HL-60 (cell line): ENCODE results near the gene CPXM1.

Experiments used
- DNase-seq, 2 experiments: peaks; one replicate each; pipeline ENCODE4 v3.0.0-alpha.2; 2010 to 2020; ENCODE audit warnings: low read depth in 1 of 2, low spot score in 1 of 2
- H3K27ac ChIP-seq: fragments of 250-450 bp; sonication (Bioruptor Pico); replicated peaks from 2 replicates; pipeline ENCODE4 v1.5.1; 2020; ENCODE audit warnings: mild to moderate bottlenecking, moderate library complexity
- H3K27me3 ChIP-seq: fragments of 250-450 bp; sonication (Bioruptor Pico); 2 replicates; pipeline ENCODE4 v1.5.1; 2021; ENCODE audit warnings: mild to moderate bottlenecking, moderate library complexity; ENCODE audit not compliant: insufficient read depth, poor library complexity, severe bottlenecking
- H3K4me3 ChIP-seq: replicated peaks from 2 replicates; pipeline ENCODE4 v1.5.1; 2011; ENCODE audit warnings: mild to moderate bottlenecking, control low read depth, low read length; ENCODE audit not compliant: insufficient read depth
- GABPA ChIP-seq: IDR thresholded peaks from 2 replicates; pipeline ENCODE4 v1.6.1; 2012; ENCODE audit warnings: low read depth
- POLR2AphosphoS5 ChIP-seq: IDR thresholded peaks from 2 replicates; pipeline ENCODE4 v1.6.1; 2012; ENCODE audit warnings: low read depth
- SPI1 ChIP-seq: IDR thresholded peaks from 2 replicates; pipeline ENCODE4 v1.6.1; 2012; ENCODE audit warnings: low read depth, mild to moderate bottlenecking, borderline replicate concordance
- TF ChIP-seq, protein P1 (sequence below): IDR thresholded peaks from 2 replicates; pipeline ENCODE4 v1.6.1; 2012; ENCODE audit warnings: low read depth; ENCODE audit not compliant: insufficient replicate concordance
- TF ChIP-seq, protein P2 (sequence below): IDR thresholded peaks from one replicate; pipeline ENCODE4 v1.5.1; 2011; ENCODE audit warnings: low read length, control low read depth, inconsistent platforms; ENCODE audit not compliant: insufficient read depth

Gene CPXM1

DNA sequence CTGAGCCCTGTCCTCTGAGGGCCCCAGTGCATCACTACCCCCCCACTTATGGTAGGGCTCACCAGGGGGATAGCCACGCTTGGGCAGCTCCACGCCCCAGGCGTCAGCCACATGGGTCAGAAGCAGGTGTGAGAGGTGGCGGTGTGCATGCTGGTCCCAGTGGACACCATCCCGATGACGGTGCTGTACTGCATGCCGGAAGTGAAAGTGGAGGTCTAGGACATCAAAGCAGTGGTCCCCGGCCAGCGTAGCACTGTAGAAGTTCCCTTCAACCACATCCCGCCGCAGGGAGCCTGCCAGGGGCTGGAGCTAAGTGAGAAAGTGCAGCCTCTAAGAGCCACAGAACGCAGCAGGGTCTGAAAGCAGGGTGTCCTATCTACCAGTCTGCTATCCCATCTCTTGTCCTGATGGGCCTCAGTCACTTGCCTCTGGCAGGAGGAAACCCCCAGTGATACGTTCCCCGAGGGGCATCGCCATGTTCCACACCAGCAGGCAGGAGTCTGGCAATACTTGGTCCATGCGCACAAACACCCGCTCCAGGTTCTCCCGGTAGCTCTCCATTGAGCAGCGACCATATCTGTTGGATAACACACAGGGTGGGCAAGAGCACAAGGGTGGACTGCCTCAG is 37.9 kb upstream of the CPXM1 start:
- no peak for TF ChIP-seq POLR2AphosphoS5
- TF ChIP-seq GABPA = no peak
- TF ChIP-seq, protein P1, sequence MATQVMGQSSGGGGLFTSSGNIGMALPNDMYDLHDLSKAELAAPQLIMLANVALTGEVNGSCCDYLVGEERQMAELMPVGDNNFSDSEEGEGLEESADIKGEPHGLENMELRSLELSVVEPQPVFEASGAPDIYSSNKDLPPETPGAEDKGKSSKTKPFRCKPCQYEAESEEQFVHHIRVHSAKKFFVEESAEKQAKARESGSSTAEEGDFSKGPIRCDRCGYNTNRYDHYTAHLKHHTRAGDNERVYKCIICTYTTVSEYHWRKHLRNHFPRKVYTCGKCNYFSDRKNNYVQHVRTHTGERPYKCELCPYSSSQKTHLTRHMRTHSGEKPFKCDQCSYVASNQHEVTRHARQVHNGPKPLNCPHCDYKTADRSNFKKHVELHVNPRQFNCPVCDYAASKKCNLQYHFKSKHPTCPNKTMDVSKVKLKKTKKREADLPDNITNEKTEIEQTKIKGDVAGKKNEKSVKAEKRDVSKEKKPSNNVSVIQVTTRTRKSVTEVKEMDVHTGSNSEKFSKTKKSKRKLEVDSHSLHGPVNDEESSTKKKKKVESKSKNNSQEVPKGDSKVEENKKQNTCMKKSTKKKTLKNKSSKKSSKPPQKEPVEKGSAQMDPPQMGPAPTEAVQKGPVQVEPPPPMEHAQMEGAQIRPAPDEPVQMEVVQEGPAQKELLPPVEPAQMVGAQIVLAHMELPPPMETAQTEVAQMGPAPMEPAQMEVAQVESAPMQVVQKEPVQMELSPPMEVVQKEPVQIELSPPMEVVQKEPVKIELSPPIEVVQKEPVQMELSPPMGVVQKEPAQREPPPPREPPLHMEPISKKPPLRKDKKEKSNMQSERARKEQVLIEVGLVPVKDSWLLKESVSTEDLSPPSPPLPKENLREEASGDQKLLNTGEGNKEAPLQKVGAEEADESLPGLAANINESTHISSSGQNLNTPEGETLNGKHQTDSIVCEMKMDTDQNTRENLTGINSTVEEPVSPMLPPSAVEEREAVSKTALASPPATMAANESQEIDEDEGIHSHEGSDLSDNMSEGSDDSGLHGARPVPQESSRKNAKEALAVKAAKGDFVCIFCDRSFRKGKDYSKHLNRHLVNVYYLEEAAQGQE = no peak
- TF ChIP-seq SPI1 = no peak
- TF ChIP-seq, protein P2, sequence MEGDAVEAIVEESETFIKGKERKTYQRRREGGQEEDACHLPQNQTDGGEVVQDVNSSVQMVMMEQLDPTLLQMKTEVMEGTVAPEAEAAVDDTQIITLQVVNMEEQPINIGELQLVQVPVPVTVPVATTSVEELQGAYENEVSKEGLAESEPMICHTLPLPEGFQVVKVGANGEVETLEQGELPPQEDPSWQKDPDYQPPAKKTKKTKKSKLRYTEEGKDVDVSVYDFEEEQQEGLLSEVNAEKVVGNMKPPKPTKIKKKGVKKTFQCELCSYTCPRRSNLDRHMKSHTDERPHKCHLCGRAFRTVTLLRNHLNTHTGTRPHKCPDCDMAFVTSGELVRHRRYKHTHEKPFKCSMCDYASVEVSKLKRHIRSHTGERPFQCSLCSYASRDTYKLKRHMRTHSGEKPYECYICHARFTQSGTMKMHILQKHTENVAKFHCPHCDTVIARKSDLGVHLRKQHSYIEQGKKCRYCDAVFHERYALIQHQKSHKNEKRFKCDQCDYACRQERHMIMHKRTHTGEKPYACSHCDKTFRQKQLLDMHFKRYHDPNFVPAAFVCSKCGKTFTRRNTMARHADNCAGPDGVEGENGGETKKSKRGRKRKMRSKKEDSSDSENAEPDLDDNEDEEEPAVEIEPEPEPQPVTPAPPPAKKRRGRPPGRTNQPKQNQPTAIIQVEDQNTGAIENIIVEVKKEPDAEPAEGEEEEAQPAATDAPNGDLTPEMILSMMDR = no peak
- Histone ChIP-seq H3K27ac (no peak overlapping the region), H3K27me3 (no peaks in the 10 kb centered on the region), H3K4me3 (no peak overlapping the region)
- no peak for DNase-seq

DNA sequence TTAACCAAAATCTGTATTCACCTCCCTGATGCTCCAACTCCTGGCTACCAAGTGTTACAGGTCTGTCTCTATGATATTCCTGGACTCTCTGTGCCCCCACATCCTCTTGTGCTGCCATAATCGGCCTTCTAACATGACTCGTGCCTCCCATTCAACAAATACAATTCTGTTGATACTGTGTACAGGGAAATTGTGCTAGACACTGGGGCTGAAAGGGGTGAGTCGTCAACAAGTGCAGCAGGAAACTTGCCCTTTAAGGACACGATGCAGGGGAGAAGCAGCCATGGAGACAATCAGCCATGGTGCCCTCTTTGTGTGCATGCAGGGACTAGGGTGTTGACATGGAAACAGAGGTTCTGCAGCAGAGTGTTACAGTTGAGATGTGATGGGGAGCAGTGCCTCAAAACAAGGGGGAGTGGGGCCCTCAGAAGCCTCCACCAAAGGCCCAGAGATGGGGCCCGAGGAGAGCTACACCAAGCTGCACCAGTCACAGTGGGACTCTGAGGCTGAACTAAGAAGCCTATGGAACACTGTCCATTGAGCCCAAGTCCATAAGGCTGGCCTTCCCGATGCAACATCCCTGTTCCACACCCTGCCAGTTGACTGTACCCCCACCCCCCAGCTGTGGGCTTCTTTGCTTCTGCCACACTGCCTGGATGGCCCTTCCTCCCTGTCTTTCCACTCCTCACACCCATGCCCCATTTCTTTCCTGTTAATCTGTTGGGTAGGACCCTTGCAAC is 37.0 kb upstream of the CPXM1 start:
- TF ChIP-seq SPI1 (no peak), GABPA (no peak), POLR2AphosphoS5 (no peak)
- TF ChIP-seq, protein P2 = no peak
- TF ChIP-seq, protein P1 = no peak
- DNase-seq = no peak
- no peak overlapping the region for H3K4me3 ChIP-seq
- H3K27ac ChIP-seq = no peak overlapping the region
- no peaks in the 10 kb centered on the region for H3K27me3 ChIP-seq

DNA sequence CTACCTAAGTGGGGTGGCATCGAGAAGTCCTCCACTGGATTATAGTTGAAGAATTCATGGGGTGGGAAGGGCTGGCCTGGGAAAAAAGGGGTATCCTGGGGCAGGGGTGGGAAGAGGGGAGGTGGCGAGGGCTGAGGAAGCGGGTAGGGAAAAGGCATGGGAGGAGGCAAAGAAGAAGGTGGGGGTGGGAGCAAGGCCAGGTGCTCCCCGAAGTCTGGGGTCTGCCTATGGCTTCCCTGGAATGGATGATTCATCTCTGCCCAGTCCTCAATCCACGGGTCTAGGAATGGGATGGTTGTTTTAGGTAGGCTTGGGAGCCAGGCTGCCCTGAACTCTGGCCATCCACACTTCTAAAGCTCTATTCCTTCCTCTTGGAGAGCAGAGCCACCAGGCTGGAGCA is 35.6 kb upstream of the CPXM1 start:
- Histone ChIP-seq H3K27ac (no peak overlapping the region), H3K4me3 (no peak overlapping the region), H3K27me3 (no peaks in the 10 kb centered on the region)
- TF ChIP-seq POLR2AphosphoS5 = no peak
- no peak for TF ChIP-seq SPI1
- TF ChIP-seq GABPA = no peak
- TF ChIP-seq, protein P2 = no peak
- TF ChIP-seq, protein P1 = no peak
- DNase-seq = no peak
